KMS-11 (cell line): ENCODE results near the gene IMMP2L.

Source experiments
- H2AFZ ChIP-seq: fragments of 200-600 bp; sonication (generic); 2 replicates; pipeline ENCODE4 v1.6.1; 2016; ENCODE audit warnings: antibody characterized with exemption, mixed run types, low read depth
- H3K27ac ChIP-seq: fragments of 200-600 bp; sonication (generic); 2 replicates; pipeline ENCODE4 v1.6.1; 2016; ENCODE audit warnings: mild to moderate bottlenecking, mixed run types
- H3K27me3 ChIP-seq: fragments of 200-600 bp; sonication (generic); 2 replicates; pipeline ENCODE4 v1.6.1; 2017; ENCODE audit warnings: mild to moderate bottlenecking, low read depth, mixed run types, moderate library complexity; ENCODE audit not compliant: insufficient read depth
- H3K36me3 ChIP-seq: fragments of 200-600 bp; sonication (generic); 2 replicates; pipeline ENCODE4 v1.6.1; 2017; ENCODE audit warnings: mild to moderate bottlenecking, mixed run types; ENCODE audit not compliant: insufficient read depth
- H3K4me1 ChIP-seq: fragments of 200-600 bp; sonication (generic); 2 replicates; pipeline ENCODE4 v1.6.1; 2016; ENCODE audit warnings: mild to moderate bottlenecking, low read depth, mixed run types; ENCODE audit not compliant: poor library complexity, severe bottlenecking
- H3K4me2 ChIP-seq: fragments of 200-600 bp; sonication (generic); 2 replicates; pipeline ENCODE4 v1.7.0; 2016; ENCODE audit warnings: mild to moderate bottlenecking, mixed run types
- H3K4me3 ChIP-seq: fragments of 200-600 bp; sonication (generic); IDR thresholded peaks from 2 replicates; pipeline ENCODE4 v1.6.1; 2017; ENCODE audit warnings: low read depth, low read length, mixed read lengths; ENCODE audit not compliant: insufficient read depth
- H3K79me2 ChIP-seq: fragments of 200-600 bp; sonication (generic); 2 replicates; pipeline ENCODE4 v1.6.1; 2016; ENCODE audit warnings: low read depth, mixed run types; ENCODE audit not compliant: insufficient read depth
- H3K9ac ChIP-seq: fragments of 200-600 bp; sonication (generic); 2 replicates; pipeline ENCODE4 v1.6.1; 2016; ENCODE audit warnings: mild to moderate bottlenecking, mixed run types
- H4K20me1 ChIP-seq: fragments of 200-600 bp; sonication (generic); 2 replicates; pipeline ENCODE4 v1.6.1; 2016; ENCODE audit warnings: mild to moderate bottlenecking, mixed run types; ENCODE audit not compliant: insufficient read depth
- CTCF ChIP-seq: fragments of 200-600 bp; sonication (generic); conservative IDR thresholded peaks from 2 replicates; pipeline ENCODE4 v1.6.1; 2017; ENCODE audit warnings: low read depth, mild to moderate bottlenecking, antibody characterized with exemption, low read length, moderate library complexity, mixed read lengths

Gene IMMP2L

DNA sequence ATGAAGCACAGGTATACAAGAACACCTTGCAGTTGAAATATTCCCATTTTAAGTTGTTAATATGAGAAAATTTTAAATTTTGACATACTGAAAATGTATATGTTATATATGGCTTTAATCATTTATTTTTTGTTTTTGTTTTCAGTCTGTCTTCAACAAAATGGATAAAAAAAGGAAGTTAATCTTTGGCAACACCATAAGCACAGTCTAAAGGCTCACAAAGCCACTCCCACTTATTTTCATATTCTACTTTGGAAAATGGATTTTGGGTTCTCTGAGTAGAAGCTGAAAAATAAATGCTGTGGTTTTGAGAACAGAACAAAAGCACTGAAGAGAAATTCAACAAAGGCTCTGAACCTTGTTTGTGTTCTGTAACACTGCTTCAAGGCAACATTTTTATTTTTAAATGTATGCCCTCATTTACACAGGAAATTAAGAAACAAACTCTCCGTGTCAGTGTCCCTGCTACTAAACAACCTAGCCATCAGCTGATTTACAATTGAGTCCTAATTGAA is 552.7 kb downstream of the IMMP2L start:
- no peak for TF ChIP-seq CTCF
- peaks cover 26% of the 10 kb centered on the region for H3K4me1 ChIP-seq
- H3K27ac ChIP-seq, result no peak overlapping the region
- H3K27me3 ChIP-seq, result no peaks in the 10 kb centered on the region
- no peak overlapping the region for H3K4me2 ChIP-seq
- no peaks in the 10 kb centered on the region for H4K20me1 ChIP-seq
- H3K9ac ChIP-seq, result no peak overlapping the region
- no peaks in the 10 kb centered on the region for H3K36me3 ChIP-seq
- H3K4me3 ChIP-seq, result no peak overlapping the region
- H3K79me2 ChIP-seq, result no peaks in the 10 kb centered on the region
- no peak overlapping the region for H2AFZ ChIP-seq

DNA sequence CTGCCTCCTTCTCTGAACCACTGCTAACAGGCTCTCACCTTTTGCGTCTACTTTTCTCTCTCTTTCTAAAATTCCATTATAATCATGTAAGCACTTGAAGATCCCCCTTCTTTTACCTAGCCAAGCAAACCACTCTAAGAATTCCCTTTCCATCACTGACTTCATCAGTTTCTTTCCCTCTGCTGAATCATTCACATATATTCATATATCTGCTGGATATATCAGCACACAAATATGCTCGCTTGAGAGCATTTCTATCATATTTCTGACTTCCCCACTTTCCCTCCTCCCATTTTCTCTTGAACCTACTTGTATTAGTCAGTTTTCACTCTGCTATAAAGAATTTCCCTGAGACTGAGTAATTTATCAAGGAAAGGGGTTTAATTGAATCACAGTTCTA is 555.6 kb downstream of the IMMP2L start:
- no peaks in the 10 kb centered on the region for H3K79me2 ChIP-seq
- no peak overlapping the region for H2AFZ ChIP-seq
- no peaks in the 10 kb centered on the region for H3K4me1 ChIP-seq
- H3K9ac ChIP-seq, result no peak overlapping the region
- no peak overlapping the region for H3K27ac ChIP-seq
- H4K20me1 ChIP-seq, result no peaks in the 10 kb centered on the region
- TF ChIP-seq CTCF, result no peak
- no peaks in the 10 kb centered on the region for H3K36me3 ChIP-seq
- no peak overlapping the region for H3K4me2 ChIP-seq
- H3K4me3 ChIP-seq, result no peak overlapping the region
- no peaks in the 10 kb centered on the region for H3K27me3 ChIP-seq

DNA sequence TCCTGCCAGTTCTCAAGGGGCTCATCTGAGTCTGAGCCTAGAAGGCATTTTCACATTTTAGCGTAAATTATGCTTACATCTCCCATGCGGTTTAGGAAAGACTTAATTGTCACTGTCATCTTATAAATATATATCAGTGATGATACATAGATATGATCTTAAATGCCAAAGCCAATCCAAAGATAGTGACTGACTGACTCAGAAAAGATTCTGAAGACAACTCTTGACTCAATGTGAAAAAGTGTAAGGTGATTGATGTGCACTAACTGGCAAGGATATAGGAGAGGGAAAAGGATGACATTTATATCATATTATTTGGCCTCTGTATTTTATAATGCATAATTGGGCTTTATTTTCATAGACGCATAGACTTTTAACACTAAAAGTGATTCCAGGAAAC is 556.3 kb downstream of the IMMP2L start:
- Histone ChIP-seq H3K4me2 (no peak overlapping the region), H3K9ac (no peak overlapping the region), H3K4me1 (no peaks in the 10 kb centered on the region), H3K27me3 (no peaks in the 10 kb centered on the region), H3K79me2 (no peaks in the 10 kb centered on the region), H2AFZ (no peak overlapping the region), H4K20me1 (no peaks in the 10 kb centered on the region), H3K4me3 (no peak overlapping the region), H3K27ac (no peak overlapping the region), H3K36me3 (no peaks in the 10 kb centered on the region)
- no peak for TF ChIP-seq CTCF

DNA sequence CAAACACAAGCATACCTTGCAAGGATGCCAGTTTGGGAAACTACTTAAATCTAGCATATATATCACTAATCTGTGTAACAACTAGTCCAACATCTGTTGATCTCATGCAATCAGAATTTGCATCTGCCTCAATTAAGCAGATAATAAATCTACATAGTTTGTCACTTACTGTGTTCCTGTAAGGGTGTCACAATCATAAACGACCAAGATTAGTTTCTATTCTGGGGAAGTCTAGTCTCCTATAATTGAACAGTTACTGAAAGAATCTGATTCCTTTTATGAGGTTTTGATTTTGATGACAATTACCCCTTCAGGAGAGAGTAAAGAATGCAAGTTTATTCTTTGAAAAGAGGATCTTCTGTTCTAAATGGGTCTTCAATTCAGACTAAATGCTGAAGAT is 556.8 kb downstream of the IMMP2L start:
- no peaks in the 10 kb centered on the region for H3K79me2 ChIP-seq
- H3K36me3 ChIP-seq, result no peaks in the 10 kb centered on the region
- H3K9ac ChIP-seq, result no peak overlapping the region
- H3K4me2 ChIP-seq, result no peak overlapping the region
- no peaks in the 10 kb centered on the region for H4K20me1 ChIP-seq
- no peaks in the 10 kb centered on the region for H3K27me3 ChIP-seq
- no peak overlapping the region for H3K27ac ChIP-seq
- no peaks in the 10 kb centered on the region for H3K4me1 ChIP-seq
- TF ChIP-seq CTCF, result no peak
- H3K4me3 ChIP-seq, result no peak overlapping the region
- no peak overlapping the region for H2AFZ ChIP-seq
